Measurements from ENCODE around the gene PIGP.
"Not testable (repeated sequence)": the region's sequence is repeated elsewhere in the genome, so short reads cannot be mapped to it uniquely, and the experiment has no call there.

PIGP gene

GRCh38 chr21:37058261-37058660 lies 14.6 kb downstream of the PIGP start:
- DNase-seq (ENCODE audit: low spot score), result no peak
- no peak overlapping the region for H3K27ac ChIP-seq
- H3K4me3 ChIP-seq, result no peak overlapping the region
- TF ChIP-seq CTCF (IDR thresholded peaks at IDR 0.05), result no peak

- no peak for TF ChIP-seq CTCF (IDR thresholded peaks at IDR 0.05)
- Histone ChIP-seq H3K4me3 (no peak overlapping the region), H3K27ac (no peak overlapping the region)
- no peak for DNase-seq (ENCODE audit: low spot score)
Observed at GRCh38 chr21:37057614-37058013, 15.3 kb downstream of the PIGP start.

- H3K27ac ChIP-seq, result no peak overlapping the region
- DNase-seq (ENCODE audit: low spot score), result no peak
- no peak for TF ChIP-seq CTCF (IDR thresholded peaks at IDR 0.05)
Observed at GRCh38 chr21:37055271-37055855, 17.5 kb downstream of the PIGP start.

GRCh38 chr21:37049741-37050140 lies 23.1 kb downstream of the PIGP start:
- H3K27ac ChIP-seq; H3K4me3 ChIP-seq; DNase-seq (ENCODE audit: low spot score): not testable (repeated sequence)

More at GRCh38 chr21:37055271-37055855, 17.5 kb downstream of the PIGP start:
- no peak overlapping the region for H3K4me3 ChIP-seq

GRCh38 chr21:37047079-37047478 lies 25.8 kb downstream of the PIGP start:
- no peak for DNase-seq (ENCODE audit: low spot score)
- Histone ChIP-seq H3K27ac (no peak overlapping the region), H3K4me3 (no peak overlapping the region)
- TF ChIP-seq CTCF (IDR thresholded peaks at IDR 0.05), result no peak

- no peak overlapping the region for H3K27ac ChIP-seq
- H3K4me3 ChIP-seq, result no peak overlapping the region
- DNase-seq (ENCODE audit: low spot score), result no peak
- TF ChIP-seq CTCF (IDR thresholded peaks at IDR 0.05), result no peak
Observed at GRCh38 chr21:37045556-37045955, 27.3 kb downstream of the PIGP start.

GRCh38 chr21:37045149-37045548 lies 27.7 kb downstream of the PIGP start:
- no peak for DNase-seq (ENCODE audit: low spot score)
- Histone ChIP-seq H3K27ac (no peak overlapping the region), H3K4me3 (no peak overlapping the region)
- TF ChIP-seq CTCF (IDR thresholded peaks at IDR 0.05), result no peak

GRCh38 chr21:37044643-37045042 lies 28.2 kb downstream of the PIGP start:
- DNase-seq (ENCODE audit: low spot score), result no peak
- Histone ChIP-seq H3K4me3 (no peak overlapping the region), H3K27ac (no peak overlapping the region)
- no peak for TF ChIP-seq CTCF (IDR thresholded peaks at IDR 0.05)

Measured in coronary artery (tissue), 2 donors.